H1 (cell line): Measurements from ENCODE around the gene KCTD11. TPM values are rescaled to one million over a fixed set of nuclear protein-coding genes. Genes with fewer than 3 reads are reported as not detected.

Experiments used
- CHD2 ChIP-seq: IDR thresholded peaks from 2 replicates; pipeline ENCODE4 v1.6.1; 2012; ENCODE audit warnings: low read length, improper control_type of control experiment
- CREB1 ChIP-seq: IDR thresholded peaks from 2 replicates; pipeline ENCODE4 v1.6.1; 2012; ENCODE audit warnings: inconsistent platforms
- EGR1 ChIP-seq: IDR thresholded peaks from 2 replicates; pipeline ENCODE4 v1.6.1; 2011; ENCODE audit warnings: low read depth, low read length, borderline replicate concordance
- PHF8 ChIP-seq: fragments of 200-600 bp; sonication (generic); conservative IDR thresholded peaks from 2 replicates; pipeline ENCODE4 v1.7.1; 2012; ENCODE audit warnings: low read depth, mild to moderate bottlenecking, inconsistent platforms, low read length, moderate library complexity
- POLR2AphosphoS5 ChIP-seq: IDR thresholded peaks from 2 replicates; pipeline ENCODE4 v1.6.1; 2011; ENCODE audit warnings: low read depth, low read length
- RAD21 ChIP-seq, 2 experiments: IDR thresholded peaks in 1 of 2; conservative IDR thresholded peaks in 1 of 2; 2 replicates each; pipeline ENCODE4 v1.6.1; 2011; ENCODE audit warnings: low read depth in 2 of 2, low read length in 2 of 2, improper control_type of control experiment in 1 of 2, inconsistent platforms in 1 of 2, mild to moderate bottlenecking in 1 of 2, moderate library complexity in 1 of 2
- RBBP5 ChIP-seq: IDR thresholded peaks from 2 replicates; pipeline ENCODE4 v1.7.1; 2012; ENCODE audit warnings: low read depth, mild to moderate bottlenecking, inconsistent platforms, low read length, moderate library complexity, borderline replicate concordance
- SAP30 ChIP-seq: fragments of 300-600 bp; sonication (generic); IDR thresholded peaks from 2 replicates; pipeline ENCODE4 v1.7.1; 2012; ENCODE audit warnings: low read length, moderate library complexity, mild to moderate bottlenecking, inconsistent platforms; ENCODE audit not compliant: insufficient read depth, insufficient replicate concordance
- SRF ChIP-seq: IDR thresholded peaks from 2 replicates; pipeline ENCODE4 v1.6.1; 2011; ENCODE audit warnings: mild to moderate bottlenecking, low read depth, low read length, moderate library complexity
- TBP ChIP-seq: IDR thresholded peaks from 2 replicates; pipeline ENCODE4 v1.6.1; 2011; ENCODE audit warnings: low read depth, low read length, improper control_type of control experiment
- polyA plus RNA-seq, 7 experiments: library from polyadenylated mRNA; depleted of rRNA in 3 of 7; stranded (reverse) in 5 of 7; unstranded in 2 of 7; fragments of >200 nt in 5 of 7; fragments of 200-250 nt in 2 of 7; gene quantifications; 1 replicate in 5 of 7; 2 replicates in 1 of 7; 4 replicates in 1 of 7; pipeline versions ENCODE4 v1.2.1 to v1.2.3, GENCODE V29; 2011 to 2013; ENCODE audit warnings: missing spikeins in 2 of 7, mixed read lengths in 2 of 7
- total RNA-seq: library from RNA; stranded (reverse); fragmentation: NEBNext Ultra II Directional; extraction: Animal tissue kit (Norgen Biotek cat#: 25700); gene quantifications from 2 replicates; pipeline ENCODE4 v1.2.1, GENCODE V29; 2021
- TF ChIP-seq, protein P1 (sequence below): IDR thresholded peaks from 2 replicates; pipeline ENCODE4 v1.6.1; 2012; ENCODE audit warnings: low read length, inconsistent platforms
- TF ChIP-seq, protein P2 (sequence below), 3 experiments: IDR thresholded peaks; 1 replicate in 2 of 3; 2 replicates in 1 of 3; pipeline versions ENCODE4 v1.5.1 to v1.6.1; 2011; ENCODE audit warnings: low read length in 3 of 3, mild to moderate bottlenecking in 3 of 3, inconsistent platforms in 2 of 3, low read depth in 1 of 3, moderate library complexity in 1 of 3; ENCODE audit not compliant: insufficient read depth in 1 of 3; ENCODE audit errors: control extremely low read depth in 1 of 3
- TF ChIP-seq, protein P3 (sequence below): IDR thresholded peaks from 2 replicates; pipeline ENCODE4 v1.6.1; 2012; ENCODE audit warnings: inconsistent platforms
- TF ChIP-seq, protein P4 (sequence below): IDR thresholded peaks from 2 replicates; pipeline ENCODE4 v1.6.1; 2011; ENCODE audit warnings: low read depth, mild to moderate bottlenecking, low read length; ENCODE audit not compliant: insufficient read depth
- TF ChIP-seq, protein P5 (sequence below): IDR thresholded peaks from 2 replicates; pipeline ENCODE4 v1.6.1; 2011; ENCODE audit warnings: low read length, improper control_type of control experiment

The KCTD11 gene
- total and polyA plus RNA-seq, 2 of the 8 experiments (the other 6 are each of a cell fraction or from before 2014, with no cell fraction given), result 8.6 to 9.2 TPM

DNA sequence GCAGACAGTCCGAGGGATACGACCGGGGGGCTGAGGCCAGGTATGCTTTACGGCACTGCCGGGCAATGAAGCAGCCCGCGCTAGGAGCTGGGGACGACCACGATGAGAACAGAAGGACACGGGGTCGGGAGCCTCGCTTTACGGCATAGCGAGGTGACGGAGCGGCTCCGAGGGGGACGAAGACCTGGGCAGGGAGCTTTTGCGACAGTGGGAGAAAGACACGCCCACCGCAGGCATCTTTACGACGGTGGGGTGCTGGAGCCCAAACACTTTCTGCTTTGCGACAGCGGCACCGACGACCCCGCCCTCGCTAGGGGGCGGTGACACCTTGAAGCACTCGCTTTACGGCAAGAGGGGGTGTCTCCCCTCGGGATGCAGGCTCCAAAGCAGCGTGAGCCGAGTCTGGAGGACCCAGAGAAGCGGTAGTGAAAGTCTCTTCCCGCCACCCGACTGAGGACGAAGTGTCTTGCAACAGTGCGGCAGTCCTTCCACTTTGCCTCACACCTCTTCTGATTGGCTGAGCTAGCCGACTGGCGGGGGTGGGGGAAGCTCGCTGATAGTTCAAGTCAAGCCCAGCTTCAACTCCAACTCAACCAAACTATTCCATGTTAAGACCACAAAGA lies 22.5 kb upstream of the KCTD11 start (continued):
- TF ChIP-seq, protein P1, sequence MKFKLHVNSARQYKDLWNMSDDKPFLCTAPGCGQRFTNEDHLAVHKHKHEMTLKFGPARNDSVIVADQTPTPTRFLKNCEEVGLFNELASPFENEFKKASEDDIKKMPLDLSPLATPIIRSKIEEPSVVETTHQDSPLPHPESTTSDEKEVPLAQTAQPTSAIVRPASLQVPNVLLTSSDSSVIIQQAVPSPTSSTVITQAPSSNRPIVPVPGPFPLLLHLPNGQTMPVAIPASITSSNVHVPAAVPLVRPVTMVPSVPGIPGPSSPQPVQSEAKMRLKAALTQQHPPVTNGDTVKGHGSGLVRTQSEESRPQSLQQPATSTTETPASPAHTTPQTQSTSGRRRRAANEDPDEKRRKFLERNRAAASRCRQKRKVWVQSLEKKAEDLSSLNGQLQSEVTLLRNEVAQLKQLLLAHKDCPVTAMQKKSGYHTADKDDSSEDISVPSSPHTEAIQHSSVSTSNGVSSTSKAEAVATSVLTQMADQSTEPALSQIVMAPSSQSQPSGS, result 0 out of 2 replicates have a peak, but pooled peaks have one; percentile 41
- TF ChIP-seq CREB1 (peak; percentile 82), PHF8 (peak; percentile 44; the same call in 1 of the 2 replicates), CHD2 (0 out of 2 replicates have a peak, but pooled peaks have one; percentile 6), EGR1 (no peak), SRF (no peak), SAP30 (peak; percentile 69), RBBP5 (no peak), TBP (peak; percentile 63; the same call in 1 of the 2 replicates), RAD21 (IDR thresholded peaks at IDR 0.05 in 1 of 2, conservative IDR thresholded peaks at IDR 0.05 in 1 of 2; ENCODE audit: low read depth in 2 of 2, low read length in 2 of 2) (peak in 1 of 2 experiments; percentile 3; a peak in 1 of 4 replicates), POLR2AphosphoS5 (peak; percentile 88)
- TF ChIP-seq, protein P2, sequence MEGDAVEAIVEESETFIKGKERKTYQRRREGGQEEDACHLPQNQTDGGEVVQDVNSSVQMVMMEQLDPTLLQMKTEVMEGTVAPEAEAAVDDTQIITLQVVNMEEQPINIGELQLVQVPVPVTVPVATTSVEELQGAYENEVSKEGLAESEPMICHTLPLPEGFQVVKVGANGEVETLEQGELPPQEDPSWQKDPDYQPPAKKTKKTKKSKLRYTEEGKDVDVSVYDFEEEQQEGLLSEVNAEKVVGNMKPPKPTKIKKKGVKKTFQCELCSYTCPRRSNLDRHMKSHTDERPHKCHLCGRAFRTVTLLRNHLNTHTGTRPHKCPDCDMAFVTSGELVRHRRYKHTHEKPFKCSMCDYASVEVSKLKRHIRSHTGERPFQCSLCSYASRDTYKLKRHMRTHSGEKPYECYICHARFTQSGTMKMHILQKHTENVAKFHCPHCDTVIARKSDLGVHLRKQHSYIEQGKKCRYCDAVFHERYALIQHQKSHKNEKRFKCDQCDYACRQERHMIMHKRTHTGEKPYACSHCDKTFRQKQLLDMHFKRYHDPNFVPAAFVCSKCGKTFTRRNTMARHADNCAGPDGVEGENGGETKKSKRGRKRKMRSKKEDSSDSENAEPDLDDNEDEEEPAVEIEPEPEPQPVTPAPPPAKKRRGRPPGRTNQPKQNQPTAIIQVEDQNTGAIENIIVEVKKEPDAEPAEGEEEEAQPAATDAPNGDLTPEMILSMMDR (IDR thresholded peaks at IDR 0.05; ENCODE audit: control extremely low read depth in 1 of 3, insufficient read depth in 1 of 3, low read depth in 1 of 3, low read length in 3 of 3), result no peak
- TF ChIP-seq, protein P3, sequence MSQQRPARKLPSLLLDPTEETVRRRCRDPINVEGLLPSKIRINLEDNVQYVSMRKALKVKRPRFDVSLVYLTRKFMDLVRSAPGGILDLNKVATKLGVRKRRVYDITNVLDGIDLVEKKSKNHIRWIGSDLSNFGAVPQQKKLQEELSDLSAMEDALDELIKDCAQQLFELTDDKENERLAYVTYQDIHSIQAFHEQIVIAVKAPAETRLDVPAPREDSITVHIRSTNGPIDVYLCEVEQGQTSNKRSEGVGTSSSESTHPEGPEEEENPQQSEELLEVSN, result peak; percentile 26; the same call in 1 of the 2 replicates
- TF ChIP-seq, protein P4, sequence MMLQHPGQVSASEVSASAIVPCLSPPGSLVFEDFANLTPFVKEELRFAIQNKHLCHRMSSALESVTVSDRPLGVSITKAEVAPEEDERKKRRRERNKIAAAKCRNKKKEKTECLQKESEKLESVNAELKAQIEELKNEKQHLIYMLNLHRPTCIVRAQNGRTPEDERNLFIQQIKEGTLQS, result peak; percentile 93
- TF ChIP-seq, protein P5, sequence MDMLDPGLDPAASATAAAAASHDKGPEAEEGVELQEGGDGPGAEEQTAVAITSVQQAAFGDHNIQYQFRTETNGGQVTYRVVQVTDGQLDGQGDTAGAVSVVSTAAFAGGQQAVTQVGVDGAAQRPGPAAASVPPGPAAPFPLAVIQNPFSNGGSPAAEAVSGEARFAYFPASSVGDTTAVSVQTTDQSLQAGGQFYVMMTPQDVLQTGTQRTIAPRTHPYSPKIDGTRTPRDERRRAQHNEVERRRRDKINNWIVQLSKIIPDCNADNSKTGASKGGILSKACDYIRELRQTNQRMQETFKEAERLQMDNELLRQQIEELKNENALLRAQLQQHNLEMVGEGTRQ, result 0 out of 2 replicates have a peak, but pooled peaks have one; percentile 45
